WTC11 (cell line): ENCODE results near the gene MTOR. TPM values are rescaled to one million over a fixed set of nuclear protein-coding genes. Genes with fewer than 3 reads are reported as not detected.
A peak's percentile ranks its signal among the peaks of the same experiment; 100 is the strongest.

Source experiments
- ATAC-seq: fragments of 200-7000 bp; cut with Tn5 transposase; 2 replicates; pipeline ENCODE4 v1.10.0; 2021; ENCODE audit warnings: mild to moderate bottlenecking, moderate library complexity
- CTCF ChIA-PET: fragments of 300-600 bp; sonication (Branson Sonifier 250); formaldehyde crosslinking; loops from one replicate; lab custom pipeline; 2021; ENCODE audit warnings: antibody characterized with exemption; lab: Charles Lee
- POLR2A ChIA-PET: fragments of 350-600 bp; sonication (Branson Sonifier 250); formaldehyde crosslinking; loops from one replicate; lab custom pipeline; 2021; ENCODE audit warnings: antibody characterized with exemption; lab: Charles Lee
- DNase-seq: peaks from one replicate; pipeline ENCODE4 v3.0.0; 2021; ENCODE audit warnings: low spot score
- H3K27ac Mint-ChIP-seq: 2 replicates; pipeline ENCODE4 v1.8.0; 2021; ENCODE audit warnings: mixed read lengths
- H3K27me3 Mint-ChIP-seq: 2 replicates; pipeline ENCODE4 v1.8.0; 2021; ENCODE audit warnings: low read depth, mild to moderate bottlenecking, moderate library complexity, mixed read lengths
- H3K36me3 Mint-ChIP-seq: 2 replicates; pipeline ENCODE4 v1.8.0; 2021; ENCODE audit warnings: mixed read lengths
- H3K4me1 Mint-ChIP-seq: 2 replicates; pipeline ENCODE4 v1.8.0; 2022; ENCODE audit warnings: mixed read lengths
- H3K4me3 Mint-ChIP-seq: 2 replicates; pipeline ENCODE4 v1.8.0; 2021; ENCODE audit warnings: mild to moderate bottlenecking, moderate library complexity, mixed read lengths
- H3K9me3 Mint-ChIP-seq: 2 replicates; pipeline ENCODE4 v1.8.0; 2021; ENCODE audit warnings: mixed read lengths
- ATF1 ChIP-seq: sonication (generic); formaldehyde crosslinking; IDR thresholded peaks from 2 replicates; pipeline ENCODE4 v1.8.1; 2023; ENCODE audit warnings: mild to moderate bottlenecking, moderate library complexity, missing genetic modification reagents
- CBFB ChIP-seq: sonication (generic); formaldehyde crosslinking; IDR thresholded peaks from 2 replicates; pipeline ENCODE4 v1.8.1; 2022; ENCODE audit warnings: mild to moderate bottlenecking, low read depth, missing genetic modification reagents
- CREB1 ChIP-seq: sonication (generic); formaldehyde crosslinking; IDR thresholded peaks from 2 replicates; pipeline ENCODE4 v1.8.0; 2023; ENCODE audit warnings: mild to moderate bottlenecking, missing genetic modification reagents
- FOXJ3 ChIP-seq: sonication (generic); formaldehyde crosslinking; IDR thresholded peaks from 2 replicates; pipeline ENCODE4 v1.9.0; 2021; ENCODE audit warnings: missing genetic modification reagents, mild to moderate bottlenecking, borderline replicate concordance
- FOXK1 ChIP-seq: sonication (generic); formaldehyde crosslinking; IDR thresholded peaks from 2 replicates; pipeline ENCODE4 v1.8.0; 2022; ENCODE audit warnings: mild to moderate bottlenecking, moderate library complexity, missing genetic modification reagents
- IRF2 ChIP-seq: sonication (generic); formaldehyde crosslinking; IDR thresholded peaks from 2 replicates; pipeline ENCODE4 v1.8.0; 2022; ENCODE audit warnings: low read depth, missing genetic modification reagents, borderline replicate concordance
- JAZF1 ChIP-seq: fragments of 250-450 bp; sonication (Bioruptor Pico); IDR thresholded peaks from 2 replicates; pipeline ENCODE4 v1.9.0; 2021; ENCODE audit warnings: moderate library complexity, mild to moderate bottlenecking, inconsistent platforms
- JUN ChIP-seq: sonication (generic); formaldehyde crosslinking; IDR thresholded peaks from 2 replicates; pipeline ENCODE4 v1.8.0; 2023; ENCODE audit warnings: mild to moderate bottlenecking, missing genetic modification reagents
- KAT7 ChIP-seq: sonication (generic); formaldehyde crosslinking; IDR thresholded peaks from 2 replicates; pipeline ENCODE4 v1.8.1; 2023; ENCODE audit warnings: missing genetic modification reagents, mild to moderate bottlenecking, borderline replicate concordance
- MYBL2 ChIP-seq: sonication (generic); formaldehyde crosslinking; IDR thresholded peaks from 2 replicates; pipeline ENCODE4 v1.8.1; 2023; ENCODE audit warnings: mild to moderate bottlenecking, moderate library complexity, missing genetic modification reagents
- OVOL2 ChIP-seq: fragments of 250-450 bp; sonication (Bioruptor Pico); IDR thresholded peaks from 2 replicates; pipeline ENCODE4 v1.9.0; 2021; ENCODE audit warnings: mild to moderate bottlenecking, borderline replicate concordance
- PRRX2 ChIP-seq: fragments of 250-450 bp; sonication (Bioruptor Pico); IDR thresholded peaks from 2 replicates; pipeline ENCODE4 v1.8.0; 2021; ENCODE audit warnings: mild to moderate bottlenecking
- SP1 ChIP-seq: sonication (generic); formaldehyde crosslinking; conservative IDR thresholded peaks from 2 replicates; pipeline ENCODE4 v1.8.1; 2022; ENCODE audit warnings: missing genetic modification reagents
- ZNF138 ChIP-seq: sonication (generic); formaldehyde crosslinking; conservative IDR thresholded peaks from 2 replicates; pipeline ENCODE4 v1.8.1; 2022; ENCODE audit warnings: mild to moderate bottlenecking, moderate library complexity, missing genetic modification reagents
- ZNF396 ChIP-seq: fragments of 250-450 bp; sonication (Bioruptor Pico); IDR thresholded peaks from 2 replicates; pipeline ENCODE4 v1.8.0; 2021; ENCODE audit warnings: mild to moderate bottlenecking, moderate library complexity, borderline replicate concordance
- ZNF423 ChIP-seq: fragments of 250-450 bp; sonication (Bioruptor Pico); IDR thresholded peaks from 2 replicates; pipeline ENCODE4 v2.1.2; 2022; ENCODE audit warnings: mild to moderate bottlenecking, moderate library complexity
- total RNA-seq: library from RNA; stranded (reverse); gene quantifications from 3 replicates; pipeline ENCODE4 v1.2.3, GENCODE V29; 2021
- TF ChIP-seq, protein P1 (sequence below): sonication (generic); formaldehyde crosslinking; IDR thresholded peaks from 2 replicates; pipeline ENCODE4 v1.8.1; 2023; ENCODE audit warnings: mild to moderate bottlenecking, moderate library complexity, missing genetic modification reagents
- TF ChIP-seq, protein P2 (sequence below): sonication (generic); formaldehyde crosslinking; IDR thresholded peaks from 2 replicates; pipeline ENCODE4 v1.8.0; 2022; ENCODE audit warnings: mild to moderate bottlenecking, missing genetic modification reagents
- TF ChIP-seq, protein P3 (sequence below): sonication (generic); formaldehyde crosslinking; IDR thresholded peaks from 2 replicates; pipeline ENCODE4 v1.8.0; 2022; ENCODE audit warnings: mild to moderate bottlenecking, missing genetic modification reagents
- TF ChIP-seq, protein P4 (sequence below): sonication (generic); formaldehyde crosslinking; IDR thresholded peaks from 2 replicates; pipeline ENCODE4 v1.8.1; 2022; ENCODE audit warnings: mild to moderate bottlenecking, moderate library complexity, missing genetic modification reagents
- TF ChIP-seq, protein P5 (sequence below): fragments of 250-450 bp; sonication (Bioruptor Pico); IDR thresholded peaks from 2 replicates; pipeline ENCODE4 v1.8.0; 2021; ENCODE audit warnings: mild to moderate bottlenecking
- TF ChIP-seq, protein P6 (sequence below): sonication (generic); formaldehyde crosslinking; IDR thresholded peaks from 2 replicates; pipeline ENCODE4 v1.8.1; 2022; ENCODE audit warnings: missing genetic modification reagents, borderline replicate concordance
- TF ChIP-seq, protein P7 (sequence below): sonication (generic); formaldehyde crosslinking; conservative IDR thresholded peaks from 2 replicates; pipeline ENCODE4 v1.8.1; 2023; ENCODE audit warnings: mild to moderate bottlenecking, low read depth, missing genetic modification reagents, moderate library complexity

MTOR gene
- total RNA-seq, 1 experiment from 2014 or later: 65.0 TPM

DNA sequence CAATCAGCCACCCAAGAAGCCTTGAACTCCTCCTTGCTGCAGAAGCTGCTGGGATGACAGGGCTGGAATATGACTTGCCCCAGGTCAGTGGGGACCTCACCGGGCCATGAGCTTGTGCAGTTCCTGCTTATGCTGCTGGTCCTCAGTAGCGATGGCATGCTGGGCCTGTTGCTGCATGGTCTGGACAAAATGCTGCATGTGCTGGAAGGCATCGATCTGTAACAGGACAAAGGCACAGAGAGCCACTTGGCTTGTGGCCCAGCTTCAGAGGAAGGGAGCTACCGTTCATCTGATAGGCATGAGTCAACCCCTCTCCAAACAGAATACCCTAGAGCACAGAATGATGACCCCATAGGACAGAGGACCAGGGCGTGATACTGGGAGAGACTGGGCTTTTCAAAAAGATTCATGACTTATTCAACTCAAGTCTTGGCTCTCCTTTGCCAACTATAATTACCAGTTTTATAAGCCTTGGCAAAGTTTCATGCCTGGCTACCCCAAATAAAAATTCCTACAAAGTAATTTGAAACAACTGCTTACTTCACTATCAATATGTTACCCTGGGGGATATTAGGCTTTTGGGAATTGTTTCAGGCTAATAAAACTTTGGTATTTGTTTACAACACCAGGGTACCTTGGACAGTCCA is 128.0 kb downstream of the MTOR start:
- H3K9me3 Mint-ChIP-seq: no peaks in the 10 kb centered on the region
- ChIA-PET CTCF (interaction anchor here (2.0 kb wide), 1 partner anchor 97 kb away, joined by 5 read pairs; no protein-coding TSS in a partner anchor), POLR2A (no interaction called here)
- H3K4me3 Mint-ChIP-seq: no peak overlapping the region
- H3K36me3 Mint-ChIP-seq: peaks cover 44% of the 10 kb centered on the region
- TF ChIP-seq ZNF138: no peak
- no peak for TF ChIP-seq CBFB (CRISPR knock-in tag)
- TF ChIP-seq ATF1: no peak
- no peak for TF ChIP-seq ZNF423 (CRISPR knock-in tag)
- TF ChIP-seq, protein P1, sequence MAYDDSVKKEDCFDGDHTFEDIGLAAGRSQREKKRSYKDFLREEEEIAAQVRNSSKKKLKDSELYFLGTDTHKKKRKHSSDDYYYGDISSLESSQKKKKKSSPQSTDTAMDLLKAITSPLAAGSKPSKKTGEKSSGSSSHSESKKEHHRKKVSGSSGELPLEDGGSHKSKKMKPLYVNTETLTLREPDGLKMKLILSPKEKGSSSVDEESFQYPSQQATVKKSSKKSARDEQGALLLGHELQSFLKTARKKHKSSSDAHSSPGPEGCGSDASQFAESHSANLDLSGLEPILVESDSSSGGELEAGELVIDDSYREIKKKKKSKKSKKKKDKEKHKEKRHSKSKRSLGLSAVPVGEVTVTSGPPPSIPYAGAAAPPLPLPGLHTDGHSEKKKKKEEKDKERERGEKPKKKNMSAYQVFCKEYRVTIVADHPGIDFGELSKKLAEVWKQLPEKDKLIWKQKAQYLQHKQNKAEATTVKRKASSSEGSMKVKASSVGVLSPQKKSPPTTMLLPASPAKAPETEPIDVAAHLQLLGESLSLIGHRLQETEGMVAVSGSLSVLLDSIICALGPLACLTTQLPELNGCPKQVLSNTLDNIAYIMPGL: no peak
- TF ChIP-seq CREB1 (CRISPR knock-in tag): no peak
- TF ChIP-seq MYBL2 (CRISPR knock-in tag): no peak
- TF ChIP-seq, protein P2, sequence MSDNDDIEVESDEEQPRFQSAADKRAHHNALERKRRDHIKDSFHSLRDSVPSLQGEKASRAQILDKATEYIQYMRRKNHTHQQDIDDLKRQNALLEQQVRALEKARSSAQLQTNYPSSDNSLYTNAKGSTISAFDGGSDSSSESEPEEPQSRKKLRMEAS (CRISPR knock-in tag): no peak
- TF ChIP-seq, protein P3, sequence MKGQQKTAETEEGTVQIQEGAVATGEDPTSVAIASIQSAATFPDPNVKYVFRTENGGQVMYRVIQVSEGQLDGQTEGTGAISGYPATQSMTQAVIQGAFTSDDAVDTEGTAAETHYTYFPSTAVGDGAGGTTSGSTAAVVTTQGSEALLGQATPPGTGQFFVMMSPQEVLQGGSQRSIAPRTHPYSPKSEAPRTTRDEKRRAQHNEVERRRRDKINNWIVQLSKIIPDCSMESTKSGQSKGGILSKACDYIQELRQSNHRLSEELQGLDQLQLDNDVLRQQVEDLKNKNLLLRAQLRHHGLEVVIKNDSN (CRISPR knock-in tag): no peak
- TF ChIP-seq FOXJ3: no peak
- no peak for TF ChIP-seq FOXK1 (CRISPR knock-in tag)
- no peak for TF ChIP-seq SP1
- no peak for TF ChIP-seq PRRX2 (CRISPR knock-in tag)
- TF ChIP-seq KAT7 (CRISPR knock-in tag): no peak
- TF ChIP-seq JUN (CRISPR knock-in tag): no peak
- TF ChIP-seq, protein P4, sequence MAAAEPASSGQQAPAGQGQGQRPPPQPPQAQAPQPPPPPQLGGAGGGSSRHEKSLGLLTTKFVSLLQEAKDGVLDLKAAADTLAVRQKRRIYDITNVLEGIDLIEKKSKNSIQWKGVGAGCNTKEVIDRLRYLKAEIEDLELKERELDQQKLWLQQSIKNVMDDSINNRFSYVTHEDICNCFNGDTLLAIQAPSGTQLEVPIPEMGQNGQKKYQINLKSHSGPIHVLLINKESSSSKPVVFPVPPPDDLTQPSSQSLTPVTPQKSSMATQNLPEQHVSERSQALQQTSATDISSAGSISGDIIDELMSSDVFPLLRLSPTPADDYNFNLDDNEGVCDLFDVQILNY (CRISPR knock-in tag): no peak
- ATAC-seq: no peak
- no peak for DNase-seq
- no peaks in the 10 kb centered on the region for H3K4me1 Mint-ChIP-seq
- no peak overlapping the region for H3K27ac Mint-ChIP-seq
- H3K27me3 Mint-ChIP-seq: no peaks in the 10 kb centered on the region

DNA sequence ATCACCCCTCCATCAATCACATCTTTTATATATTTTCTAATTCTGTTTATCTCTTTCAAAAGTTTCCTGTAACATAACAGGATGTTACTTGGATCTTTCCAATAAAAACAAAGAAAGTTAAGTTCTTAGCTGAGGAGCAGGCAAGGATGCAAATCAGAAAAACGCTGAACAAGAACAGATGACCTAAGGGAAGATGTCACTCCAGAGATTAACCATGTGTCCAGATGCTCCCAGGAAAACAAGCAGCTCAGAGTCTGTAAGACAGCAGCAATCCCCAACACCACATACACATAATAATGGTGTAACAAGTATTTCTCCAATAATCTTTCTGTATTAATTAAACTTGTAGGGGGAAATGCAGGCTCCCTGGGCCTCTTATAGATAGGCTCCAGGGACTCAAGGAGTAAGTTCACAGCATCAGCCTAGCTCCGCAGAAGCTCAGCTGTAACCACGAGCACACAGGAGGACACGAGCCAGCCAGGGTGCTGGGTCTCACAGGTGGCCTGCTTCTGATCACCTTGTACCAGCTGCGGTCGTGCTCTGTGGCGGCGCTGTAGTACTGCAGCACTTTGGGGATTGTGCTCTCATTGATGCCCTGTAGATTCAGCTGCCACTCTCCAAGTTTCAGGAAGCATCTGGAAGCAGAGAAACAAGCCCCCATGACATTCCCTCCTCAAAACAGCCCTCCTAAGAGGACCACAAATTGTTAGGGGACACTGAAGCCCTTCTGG is 129.6 kb downstream of the MTOR start:
- Mint-ChIP-seq H3K4me1 (no peaks in the 10 kb centered on the region), H3K27me3 (no peaks in the 10 kb centered on the region), H3K27ac (no peak overlapping the region), H3K9me3 (no peaks in the 10 kb centered on the region), H3K4me3 (no peak overlapping the region), H3K36me3 (peaks cover 45% of the 10 kb centered on the region)
- CTCF ChIA-PET: interaction anchor here (2.0 kb wide), 1 partner anchor 95 kb away, joined by 5 read pairs; no protein-coding TSS in a partner anchor
- POLR2A ChIA-PET: no interaction called here
- DNase-seq (no peak), ATAC-seq (peak; percentile 30; the same call in 1 of the 2 replicates)
- TF ChIP-seq, protein P5, sequence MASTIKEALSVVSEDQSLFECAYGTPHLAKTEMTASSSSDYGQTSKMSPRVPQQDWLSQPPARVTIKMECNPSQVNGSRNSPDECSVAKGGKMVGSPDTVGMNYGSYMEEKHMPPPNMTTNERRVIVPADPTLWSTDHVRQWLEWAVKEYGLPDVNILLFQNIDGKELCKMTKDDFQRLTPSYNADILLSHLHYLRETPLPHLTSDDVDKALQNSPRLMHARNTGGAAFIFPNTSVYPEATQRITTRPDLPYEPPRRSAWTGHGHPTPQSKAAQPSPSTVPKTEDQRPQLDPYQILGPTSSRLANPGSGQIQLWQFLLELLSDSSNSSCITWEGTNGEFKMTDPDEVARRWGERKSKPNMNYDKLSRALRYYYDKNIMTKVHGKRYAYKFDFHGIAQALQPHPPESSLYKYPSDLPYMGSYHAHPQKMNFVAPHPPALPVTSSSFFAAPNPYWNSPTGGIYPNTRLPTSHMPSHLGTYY (CRISPR knock-in tag): no peak
- TF ChIP-seq OVOL2 (CRISPR knock-in tag) (no peak), ZNF396 (no peak), IRF2 (CRISPR knock-in tag) (no peak), JUN (CRISPR knock-in tag) (no peak), JAZF1 (CRISPR knock-in tag) (no peak)
- TF ChIP-seq, protein P6, sequence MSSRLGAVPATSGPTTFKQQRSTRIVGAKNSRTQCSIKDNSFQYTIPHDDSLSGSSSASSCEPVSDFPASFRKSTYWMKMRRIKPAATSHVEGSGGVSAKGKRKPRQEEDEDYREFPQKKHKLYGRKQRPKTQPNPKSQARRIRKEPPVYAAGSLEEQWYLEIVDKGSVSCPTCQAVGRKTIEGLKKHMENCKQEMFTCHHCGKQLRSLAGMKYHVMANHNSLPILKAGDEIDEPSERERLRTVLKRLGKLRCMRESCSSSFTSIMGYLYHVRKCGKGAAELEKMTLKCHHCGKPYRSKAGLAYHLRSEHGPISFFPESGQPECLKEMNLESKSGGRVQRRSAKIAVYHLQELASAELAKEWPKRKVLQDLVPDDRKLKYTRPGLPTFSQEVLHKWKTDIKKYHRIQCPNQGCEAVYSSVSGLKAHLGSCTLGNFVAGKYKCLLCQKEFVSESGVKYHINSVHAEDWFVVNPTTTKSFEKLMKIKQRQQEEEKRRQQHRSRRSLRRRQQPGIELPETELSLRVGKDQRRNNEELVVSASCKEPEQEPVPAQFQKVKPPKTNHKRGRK (CRISPR knock-in tag): no peak
- TF ChIP-seq, protein P7, sequence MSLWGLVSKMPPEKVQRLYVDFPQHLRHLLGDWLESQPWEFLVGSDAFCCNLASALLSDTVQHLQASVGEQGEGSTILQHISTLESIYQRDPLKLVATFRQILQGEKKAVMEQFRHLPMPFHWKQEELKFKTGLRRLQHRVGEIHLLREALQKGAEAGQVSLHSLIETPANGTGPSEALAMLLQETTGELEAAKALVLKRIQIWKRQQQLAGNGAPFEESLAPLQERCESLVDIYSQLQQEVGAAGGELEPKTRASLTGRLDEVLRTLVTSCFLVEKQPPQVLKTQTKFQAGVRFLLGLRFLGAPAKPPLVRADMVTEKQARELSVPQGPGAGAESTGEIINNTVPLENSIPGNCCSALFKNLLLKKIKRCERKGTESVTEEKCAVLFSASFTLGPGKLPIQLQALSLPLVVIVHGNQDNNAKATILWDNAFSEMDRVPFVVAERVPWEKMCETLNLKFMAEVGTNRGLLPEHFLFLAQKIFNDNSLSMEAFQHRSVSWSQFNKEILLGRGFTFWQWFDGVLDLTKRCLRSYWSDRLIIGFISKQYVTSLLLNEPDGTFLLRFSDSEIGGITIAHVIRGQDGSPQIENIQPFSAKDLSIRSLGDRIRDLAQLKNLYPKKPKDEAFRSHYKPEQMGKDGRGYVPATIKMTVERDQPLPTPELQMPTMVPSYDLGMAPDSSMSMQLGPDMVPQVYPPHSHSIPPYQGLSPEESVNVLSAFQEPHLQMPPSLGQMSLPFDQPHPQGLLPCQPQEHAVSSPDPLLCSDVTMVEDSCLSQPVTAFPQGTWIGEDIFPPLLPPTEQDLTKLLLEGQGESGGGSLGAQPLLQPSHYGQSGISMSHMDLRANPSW: no peak
